GM19438 (cell line): Measurements from ENCODE around the gene AK4.
"Not testable (repeated sequence)": the region's sequence is repeated elsewhere in the genome, so short reads cannot be mapped to it uniquely, and the experiment has no call there.

Source experiments
- ATAC-seq: cut with Tn5 transposase; IDR thresholded peaks from one replicate; pipeline ENCODE4 v1.9.1; 2021; ENCODE audit warnings: low read depth; ENCODE audit not compliant: unreplicated experiment

AK4 gene

GRCh38 chr1:65148178-65148547 lies at the start of gene AK4:
AK4 (plus strand) TSS chr1:65148203; CDS start chr1:65148408, 205 bp downstream.
- peak; percentile 24 for ATAC-seq

- ATAC-seq = no peak
Measured at GRCh38 chr1:65103807-65104206, 44.2 kb upstream of the AK4 start.

GRCh38 chr1:65104854-65105534 lies 43.0 kb upstream of the AK4 start:
- no peak for ATAC-seq

GRCh38 chr1:65105596-65105995 lies 42.4 kb upstream of the AK4 start:
- no peak for ATAC-seq

GRCh38 chr1:65108025-65108642 lies 39.9 kb upstream of the AK4 start:
- no peak for ATAC-seq

GRCh38 chr1:65109487-65109886 lies 38.5 kb upstream of the AK4 start:
- no peak for ATAC-seq

- no peak for ATAC-seq
Measured at GRCh38 chr1:65112811-65113210, 35.2 kb upstream of the AK4 start.

GRCh38 chr1:65113298-65113697 lies 34.7 kb upstream of the AK4 start:
- no peak for ATAC-seq

GRCh38 chr1:65114322-65114721 lies 33.7 kb upstream of the AK4 start:
- no peak for ATAC-seq

- ATAC-seq = no peak
Measured at GRCh38 chr1:65119951-65120350, 28.1 kb upstream of the AK4 start.

GRCh38 chr1:65129104-65129503 lies 18.9 kb upstream of the AK4 start:
- ATAC-seq = not testable (repeated sequence)

GRCh38 chr1:65138524-65138923 lies 9.5 kb upstream of the AK4 start:
- ATAC-seq = no peak

- ATAC-seq = not testable (repeated sequence)
Measured at GRCh38 chr1:65139793-65140192, 8.2 kb upstream of the AK4 start.

- no peak for ATAC-seq
Measured at GRCh38 chr1:65141394-65141793, 6.6 kb upstream of the AK4 start.

GRCh38 chr1:65141918-65142317 lies 6.1 kb upstream of the AK4 start:
- ATAC-seq = no peak

GRCh38 chr1:65143112-65143658 lies 4.8 kb upstream of the AK4 start:
- ATAC-seq = not testable (repeated sequence)

GRCh38 chr1:65146908-65147423 lies 1.0 kb upstream of the AK4 start:
- ATAC-seq = peak; percentile 3

- peak; percentile 58 for ATAC-seq
Measured at GRCh38 chr1:65147424-65148177, 402 bp upstream of the AK4 start.

- ATAC-seq = peak; percentile 42
Measured at GRCh38 chr1:65148548-65149350, 746 bp downstream of the AK4 start.

GRCh38 chr1:65149351-65150107 lies 1.5 kb downstream of the AK4 start:
- no peak for ATAC-seq
